H9 (cell line): Measurements from ENCODE around the gene TTC3. TPM values are rescaled to one million over a fixed set of nuclear protein-coding genes. Genes with fewer than 3 reads are reported as not detected.

Experiments
- DNase-seq: peaks from one replicate; pipeline ENCODE4 v3.0.0-alpha.2; 2017
- H2AFZ ChIP-seq: one replicate; pipeline ENCODE4 v1.6.1; 2013; ENCODE audit warnings: mild to moderate bottlenecking, low read length, control low read depth, moderate library complexity
- H2AK5ac ChIP-seq: 2 replicates; pipeline ENCODE4 v1.6.1; 2013; ENCODE audit warnings: low read length, control low read depth, mixed read lengths; ENCODE audit not compliant: insufficient read length
- H2BK120ac ChIP-seq: one replicate; pipeline ENCODE4 v1.6.1; 2013; ENCODE audit warnings: low read depth, mild to moderate bottlenecking, low read length, control low read depth, inconsistent platforms; ENCODE audit not compliant: poor library complexity, severe bottlenecking
- H2BK12ac ChIP-seq: 2 replicates; pipeline ENCODE4 v1.6.1; 2013; ENCODE audit warnings: low read length, control low read depth, mixed read lengths, low read depth; ENCODE audit not compliant: insufficient read length
- H2BK15ac ChIP-seq: 2 replicates; pipeline ENCODE4 v1.6.1; 2013; ENCODE audit warnings: low read depth, low read length, control low read depth
- H2BK20ac ChIP-seq: one replicate; pipeline ENCODE4 v1.6.1; 2013; ENCODE audit warnings: low read depth, mild to moderate bottlenecking, low read length, control low read depth, inconsistent platforms; ENCODE audit not compliant: poor library complexity, severe bottlenecking
- H2BK5ac ChIP-seq: 2 replicates; pipeline ENCODE4 v1.6.1; 2013; ENCODE audit warnings: low read length, control low read depth, mixed read lengths; ENCODE audit not compliant: insufficient read length
- H3K14ac ChIP-seq: 2 replicates; pipeline ENCODE4 v1.6.1; 2013; ENCODE audit warnings: low read length, control low read depth; ENCODE audit not compliant: insufficient read depth
- H3K18ac ChIP-seq: 2 replicates; pipeline ENCODE4 v1.6.1; 2013; ENCODE audit warnings: low read depth, mild to moderate bottlenecking, mixed read lengths, low read length, control low read depth; ENCODE audit not compliant: insufficient read length
- H3K23ac ChIP-seq: 2 replicates; pipeline ENCODE4 v1.6.1; 2013; ENCODE audit warnings: low read length, control low read depth, mixed read lengths, low read depth; ENCODE audit not compliant: insufficient read length
- H3K23me2 ChIP-seq: 2 replicates; pipeline ENCODE4 v1.6.1; 2013; ENCODE audit warnings: low read depth, mild to moderate bottlenecking, mixed read lengths, low read length, control low read depth; ENCODE audit not compliant: insufficient read length, poor library complexity, severe bottlenecking
- H3K27ac ChIP-seq: 2 replicates; pipeline ENCODE4 v1.5.1; 2013; ENCODE audit warnings: low read length, control low read depth, mixed read lengths, low read depth; ENCODE audit not compliant: insufficient read length
- H3K27me3 ChIP-seq: 2 replicates; pipeline ENCODE4 v1.6.1; 2013; ENCODE audit warnings: low read length, control low read depth, inconsistent platforms; ENCODE audit not compliant: insufficient read depth
- H3K4ac ChIP-seq: 2 replicates; pipeline ENCODE4 v1.6.1; 2013; ENCODE audit warnings: low read depth, mild to moderate bottlenecking, control low read depth, inconsistent platforms, low read length, moderate library complexity
- H3K4me1 ChIP-seq: 2 replicates; pipeline ENCODE4 v1.6.1; 2013; ENCODE audit warnings: low read length, control low read depth, inconsistent platforms; ENCODE audit not compliant: insufficient read depth
- H3K4me2 ChIP-seq: 2 replicates; pipeline ENCODE4 v1.6.1; 2013; ENCODE audit warnings: low read length, control low read depth, mixed read lengths; ENCODE audit not compliant: insufficient read length, insufficient read depth
- H3K56ac ChIP-seq: 2 replicates; pipeline ENCODE4 v1.6.1; 2013; ENCODE audit warnings: low read depth, mild to moderate bottlenecking, mixed read lengths, low read length, control low read depth; ENCODE audit not compliant: insufficient read length
- H3K79me1 ChIP-seq: 2 replicates; pipeline ENCODE4 v1.6.1; 2013; ENCODE audit warnings: low read depth, mild to moderate bottlenecking, moderate library complexity, low read length, control low read depth, inconsistent platforms; ENCODE audit not compliant: insufficient read depth, poor library complexity, severe bottlenecking
- H3K79me2 ChIP-seq: 2 replicates; pipeline ENCODE4 v1.6.1; 2013; ENCODE audit warnings: low read length, control low read depth, inconsistent platforms; ENCODE audit not compliant: insufficient read depth
- H3K9ac ChIP-seq: 2 replicates; pipeline ENCODE4 v1.6.1; 2013; ENCODE audit warnings: low read length, control low read depth, mixed read lengths; ENCODE audit not compliant: insufficient read length; ENCODE audit errors: extremely low read depth
- H3K9me3 ChIP-seq: one replicate; pipeline ENCODE4 v1.6.1; 2013; ENCODE audit warnings: low read depth, low read length, inconsistent platforms; ENCODE audit not compliant: control insufficient read depth
- H3T11ph ChIP-seq: one replicate; pipeline ENCODE4 v1.6.1; 2013; ENCODE audit warnings: mild to moderate bottlenecking, low read length, control low read depth, inconsistent platforms
- H4K20me1 ChIP-seq: one replicate; pipeline ENCODE4 v1.6.1; 2013; ENCODE audit not compliant: control insufficient read depth, insufficient read length, insufficient read depth
- H4K5ac ChIP-seq: 2 replicates; pipeline ENCODE4 v1.6.1; 2013; ENCODE audit warnings: low read depth, mild to moderate bottlenecking, mixed read lengths, low read length, control low read depth; ENCODE audit not compliant: insufficient read length
- H4K8ac ChIP-seq: replicated peaks from 2 replicates; pipeline ENCODE4 v1.6.1; 2013; ENCODE audit warnings: low read length, control low read depth, mixed read lengths, low read depth; ENCODE audit not compliant: insufficient read length
- H4K91ac ChIP-seq: 2 replicates; pipeline ENCODE4 v1.6.1; 2013; ENCODE audit warnings: low read depth, mild to moderate bottlenecking, moderate library complexity, mixed read lengths, low read length, control low read depth; ENCODE audit not compliant: insufficient read length
- H3K27ac Mint-ChIP-seq, 3 experiments: 2 replicates in 2 of 3; 3 replicates in 1 of 3; pipeline ENCODE4 v1.8.0; 2020 to 2021; ENCODE audit warnings: mixed read lengths in 3 of 3, mild to moderate bottlenecking in 1 of 3, moderate library complexity in 1 of 3
- H3K27me3 Mint-ChIP-seq: 2 replicates; pipeline ENCODE4 v1.8.0; 2021; ENCODE audit warnings: low read depth, mild to moderate bottlenecking, moderate library complexity, mixed read lengths
- H3K36me3 Mint-ChIP-seq, 3 experiments: 2 replicates in 2 of 3; 3 replicates in 1 of 3; pipeline ENCODE4 v1.8.0; 2020 to 2021; ENCODE audit warnings: low read depth in 3 of 3, mixed read lengths in 3 of 3; ENCODE audit not compliant: insufficient read depth in 1 of 3
- H3K4me1 Mint-ChIP-seq, 2 experiments: 2 replicates each; pipeline ENCODE4 v1.8.0; 2020; ENCODE audit warnings: mixed read lengths in 2 of 2
- H3K4me3 Mint-ChIP-seq, 2 experiments: 2 replicates in 1 of 2; 3 replicates in 1 of 2; pipeline ENCODE4 v1.8.0; 2020 to 2021; ENCODE audit warnings: mild to moderate bottlenecking in 2 of 2, mixed read lengths in 2 of 2, moderate library complexity in 1 of 2
- H3K9me3 Mint-ChIP-seq, 2 experiments: 2 replicates in 1 of 2; 3 replicates in 1 of 2; pipeline ENCODE4 v1.8.0; 2020; ENCODE audit warnings: mild to moderate bottlenecking in 2 of 2, mixed read lengths in 2 of 2, moderate library complexity in 1 of 2
- CTCF ChIP-seq: fragments of 200-600 bp; sonication (generic); conservative IDR thresholded peaks from 3 replicates; pipeline ENCODE4 v1.8.0; 2021; ENCODE audit warnings: antibody characterized with exemption, mild to moderate bottlenecking
- total RNA-seq: library from RNA; stranded (reverse); gene quantifications from 2 replicates; pipeline ENCODE4 v1.2.1, GENCODE V29; 2021

TTC3 gene
- total RNA-seq, 1 experiment from 2014 or later = 46.5 TPM

DNA sequence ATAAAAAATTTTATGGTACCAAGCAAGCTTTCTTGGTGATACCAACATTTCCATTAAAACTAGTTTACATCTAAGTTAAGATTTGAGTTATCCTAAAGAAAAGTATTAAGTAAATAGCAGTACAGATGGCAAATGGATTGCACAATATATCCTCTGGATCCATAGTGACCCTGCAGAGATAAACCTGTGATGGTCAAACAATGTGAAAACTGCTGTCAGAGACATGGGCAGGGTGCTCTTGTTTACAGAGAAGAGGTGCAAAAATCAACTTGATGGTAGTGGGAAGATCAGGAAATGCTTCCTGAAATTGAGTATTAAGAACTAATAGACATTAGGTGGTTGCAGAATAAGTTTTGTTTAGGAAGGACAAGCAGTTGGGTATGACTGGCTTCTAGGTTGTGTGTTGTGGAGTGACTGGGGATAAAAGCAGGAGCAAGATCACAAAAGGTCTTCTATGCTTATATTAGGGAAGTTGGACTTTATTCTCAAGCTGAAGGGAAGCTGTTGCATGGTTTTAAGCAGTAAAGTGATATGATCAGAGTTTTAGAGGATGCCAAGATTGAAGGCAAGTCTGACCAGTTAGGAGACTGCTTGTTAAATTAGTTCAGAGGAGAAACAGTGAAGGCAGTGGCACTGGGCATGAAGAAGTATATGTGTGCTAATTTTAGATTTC, 9.9 kb downstream of the TTC3 start:
- H3K27me3 ChIP-seq = no peaks in the 10 kb centered on the region
- Mint-ChIP-seq H3K27me3 (no peaks in the 10 kb centered on the region), H3K4me3 (no peak overlapping the region), H3K27ac (no peak overlapping the region), H3K9me3 (no peaks in the 10 kb centered on the region), H3K36me3 (no peaks in the 10 kb centered on the region), H3K4me1 (0 out of 4 replicates have a peak, but pooled peaks cover 0 to 3% of the 10 kb centered on the region in 2 experiments)
- no peak overlapping the region for H3K4me2 ChIP-seq
- no peak overlapping the region for H2BK5ac ChIP-seq
- no peaks in the 10 kb centered on the region for H3K23me2 ChIP-seq
- H2BK12ac ChIP-seq = no peak overlapping the region
- H3K4me1 ChIP-seq = no peaks in the 10 kb centered on the region
- no peak overlapping the region for H3K27ac ChIP-seq
- H4K20me1 ChIP-seq = no peaks in the 10 kb centered on the region
- H4K5ac ChIP-seq = no peak overlapping the region
- H3K9me3 ChIP-seq = no peaks in the 10 kb centered on the region
- TF ChIP-seq CTCF = no peak
- DNase-seq = no peak
- peaks cover 3% of the 10 kb centered on the region; the same call in 1 of the 2 replicates for H3K79me2 ChIP-seq
- H3K23ac ChIP-seq = no peak overlapping the region
- no peak overlapping the region for H2AK5ac ChIP-seq
- no peak overlapping the region for H3K9ac ChIP-seq
- no peak overlapping the region for H3K18ac ChIP-seq
- no peak overlapping the region for H3K14ac ChIP-seq
- H2BK20ac ChIP-seq = no peak overlapping the region
- no peak overlapping the region for H3T11ph ChIP-seq
- H3K56ac ChIP-seq = no peak overlapping the region
- no peak overlapping the region for H2BK15ac ChIP-seq
- no peak overlapping the region for H4K8ac ChIP-seq
- H4K91ac ChIP-seq = no peak overlapping the region
- H3K4ac ChIP-seq = no peak overlapping the region
- peaks cover 6% of the 10 kb centered on the region for H3K79me1 ChIP-seq
- no peak overlapping the region for H2AFZ ChIP-seq
- H2BK120ac ChIP-seq = no peak overlapping the region
